Mesenchymal stem cell (in vitro differentiated cells and primary cell): ENCODE results near the gene CYSRT1.

ENCODE experiments used
- DNase-seq: peaks from one replicate; pipeline ENCODE4 v3.0.0-alpha.2; 2013
- H2AFZ ChIP-seq: one replicate; pipeline ENCODE4 v1.6.1; 2013; ENCODE audit warnings: low read depth, mild to moderate bottlenecking, control low read depth, inconsistent platforms, low read length, moderate library complexity
- H2AK5ac ChIP-seq: 2 replicates; pipeline ENCODE4 v1.6.1; 2013; ENCODE audit warnings: low read length, moderate library complexity, mild to moderate bottlenecking, inconsistent platforms; ENCODE audit not compliant: severe bottlenecking
- H2BK120ac ChIP-seq: one replicate; pipeline ENCODE4 v1.6.1; 2013; ENCODE audit warnings: low read depth, mild to moderate bottlenecking, inconsistent platforms, low read length, moderate library complexity
- H2BK12ac ChIP-seq, 2 experiments: one replicate each; pipeline ENCODE4 v1.6.1; 2013; ENCODE audit warnings: inconsistent platforms in 2 of 2, low read length in 2 of 2, mild to moderate bottlenecking in 2 of 2, moderate library complexity in 2 of 2, control low read depth in 1 of 2
- H2BK15ac ChIP-seq: one replicate; pipeline ENCODE4 v1.6.1; 2013; ENCODE audit warnings: mild to moderate bottlenecking, low read depth, inconsistent platforms; ENCODE audit not compliant: poor library complexity, severe bottlenecking
- H2BK5ac ChIP-seq: 2 replicates; pipeline ENCODE4 v1.6.1; 2013; ENCODE audit warnings: low read depth, mild to moderate bottlenecking, low read length, control low read depth, inconsistent platforms; ENCODE audit not compliant: poor library complexity, severe bottlenecking
- H3K14ac ChIP-seq, 2 experiments: one replicate each; pipeline ENCODE4 v1.6.1; 2013; ENCODE audit warnings: inconsistent platforms in 2 of 2, low read length in 2 of 2, control low read depth in 1 of 2, mild to moderate bottlenecking in 1 of 2, moderate library complexity in 1 of 2
- H3K18ac ChIP-seq, 2 experiments: one replicate each; pipeline ENCODE4 v1.6.1; 2013; ENCODE audit warnings: inconsistent platforms in 2 of 2, low read length in 2 of 2, control low read depth in 1 of 2, low read depth in 1 of 2, mild to moderate bottlenecking in 1 of 2
- H3K23ac ChIP-seq, 2 experiments: one replicate each; pipeline ENCODE4 v1.6.1; 2013; ENCODE audit warnings: inconsistent platforms in 2 of 2, low read length in 2 of 2, mild to moderate bottlenecking in 2 of 2, moderate library complexity in 2 of 2, control low read depth in 1 of 2
- H3K27ac ChIP-seq: 2 replicates; pipeline ENCODE4 v1.5.1; 2013; ENCODE audit warnings: mild to moderate bottlenecking, moderate library complexity, low read length, control low read depth, inconsistent platforms; ENCODE audit not compliant: poor library complexity, severe bottlenecking
- H3K27me3 ChIP-seq, 2 experiments: 2 replicates each; pipeline versions ENCODE4 v1.6.1 to v1.7.0; 2013; ENCODE audit warnings: low read length in 2 of 2, mild to moderate bottlenecking in 2 of 2, moderate library complexity in 2 of 2, control low read depth in 1 of 2, inconsistent platforms in 1 of 2; ENCODE audit not compliant: control insufficient read depth in 1 of 2, insufficient read depth in 1 of 2
- H3K36me3 ChIP-seq, 2 experiments: 2 replicates each; pipeline versions ENCODE4 v1.6.1 to v1.7.0; 2013; ENCODE audit warnings: low read length in 2 of 2, control low read depth in 1 of 2, inconsistent platforms in 1 of 2, low read depth in 1 of 2, mild to moderate bottlenecking in 1 of 2; ENCODE audit not compliant: insufficient read depth in 2 of 2, control insufficient read depth in 1 of 2
- H3K4ac ChIP-seq, 2 experiments: one replicate each; pipeline ENCODE4 v1.6.1; 2013; ENCODE audit warnings: inconsistent platforms in 2 of 2, low read length in 2 of 2, mild to moderate bottlenecking in 2 of 2, moderate library complexity in 2 of 2, control low read depth in 1 of 2, low read depth in 1 of 2
- H3K4me1 ChIP-seq: 2 replicates; pipeline ENCODE4 v1.6.1; 2013; ENCODE audit warnings: low read depth, low read length, control low read depth; ENCODE audit not compliant: control insufficient read depth, insufficient read depth
- H3K4me2 ChIP-seq: 2 replicates; pipeline ENCODE4 v1.6.1; 2013; ENCODE audit warnings: low read length, mild to moderate bottlenecking, inconsistent platforms; ENCODE audit not compliant: poor library complexity, severe bottlenecking
- H3K4me3 ChIP-seq, 2 experiments: 2 replicates each; pipeline versions ENCODE4 v1.5.1 to v1.7.0; 2013; ENCODE audit warnings: low read length in 2 of 2, mild to moderate bottlenecking in 2 of 2, control low read depth in 1 of 2, low read depth in 1 of 2; ENCODE audit not compliant: insufficient read depth in 1 of 2
- H3K79me1 ChIP-seq: replicated peaks from 2 replicates; pipeline ENCODE4 v1.6.1; 2013; ENCODE audit warnings: mild to moderate bottlenecking, control low read depth, low read length, inconsistent platforms; ENCODE audit not compliant: poor library complexity, severe bottlenecking
- H3K9ac ChIP-seq: 2 replicates; pipeline ENCODE4 v1.7.0; 2013; ENCODE audit warnings: mild to moderate bottlenecking, low read length, moderate library complexity
- H3K9me3 ChIP-seq: 2 replicates; pipeline ENCODE4 v1.7.0; 2013; ENCODE audit warnings: mild to moderate bottlenecking, low read length; ENCODE audit not compliant: control insufficient read depth
- H4K8ac ChIP-seq: one replicate; pipeline ENCODE4 v1.6.1; 2013; ENCODE audit warnings: inconsistent platforms, mild to moderate bottlenecking, low read length, moderate library complexity
- H4K91ac ChIP-seq: one replicate; pipeline ENCODE4 v1.6.1; 2013; ENCODE audit warnings: mild to moderate bottlenecking, low read length, inconsistent platforms
- WGBS: methylation state at CpG from one replicate; pipeline ENCODE4 v1.1.7; 2013; ENCODE audit warnings: mixed read lengths; 5-methylcytosine and 5-hydroxymethylcytosine counted together

The CYSRT1 gene

DNA sequence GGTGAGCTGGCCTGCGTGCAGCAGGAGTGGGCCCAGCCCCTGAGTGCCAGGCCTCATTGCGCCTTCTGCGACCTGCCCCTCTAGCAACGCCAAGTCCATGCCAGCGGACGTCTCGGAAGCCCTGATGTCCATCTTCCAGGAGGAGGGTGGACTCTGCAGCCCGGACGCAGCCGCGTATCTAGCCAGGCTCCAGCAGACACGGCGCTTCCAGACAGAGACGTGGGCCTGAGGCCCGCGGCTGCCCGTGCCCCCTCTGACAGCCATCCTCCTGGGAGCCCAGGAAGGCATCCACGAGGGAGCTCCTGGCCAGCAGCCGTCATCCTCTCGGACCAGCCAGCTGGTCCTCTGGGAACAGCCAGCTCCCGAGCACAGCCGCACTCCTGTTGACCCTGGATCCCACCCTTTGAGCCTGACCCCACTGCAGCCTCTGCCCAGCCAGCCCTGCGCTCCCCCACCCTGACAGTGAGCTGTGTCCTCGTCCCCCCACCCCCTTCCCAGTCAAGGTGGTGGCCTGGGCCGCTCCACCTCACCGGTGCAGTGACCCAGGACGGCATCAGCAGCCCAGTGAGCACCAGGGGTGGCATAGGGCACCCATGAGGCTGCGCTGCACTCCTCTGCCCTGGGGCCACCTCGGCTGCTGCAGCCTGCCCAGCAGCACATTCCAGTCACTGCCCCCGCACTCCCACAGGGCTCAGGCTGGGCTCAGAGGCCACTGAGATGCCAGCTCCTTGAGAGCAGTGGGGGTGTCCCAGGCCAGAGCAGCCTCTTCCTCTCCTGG, 8.6 kb upstream of the CYSRT1 start:
- H2AFZ ChIP-seq: no peak overlapping the region
- H3K4me3 ChIP-seq: no peak overlapping the region
- WGBS: 98% methylated on average over 30 of the region's 30 CpGs
- no peak overlapping the region for H3K14ac ChIP-seq
- no peak overlapping the region for H3K18ac ChIP-seq
- DNase-seq: no peak
- no peak overlapping the region for H2BK5ac ChIP-seq
- no peak overlapping the region for H3K23ac ChIP-seq
- no peaks in the 10 kb centered on the region for H3K27me3 ChIP-seq
- no peak overlapping the region for H4K8ac ChIP-seq
- no peak overlapping the region for H2BK120ac ChIP-seq
- H3K27ac ChIP-seq: no peak overlapping the region
- no peak overlapping the region for H2AK5ac ChIP-seq
- no peak overlapping the region for H4K91ac ChIP-seq
- no peak overlapping the region for H3K4me2 ChIP-seq
- H3K9ac ChIP-seq: no peak overlapping the region
- H3K36me3 ChIP-seq: peaks cover 5 to 62% of the 10 kb centered on the region in 2 experiments
- H3K9me3 ChIP-seq: no peaks in the 10 kb centered on the region
- H3K4ac ChIP-seq: no peak overlapping the region
- peaks cover 3% of the 10 kb centered on the region for H3K79me1 ChIP-seq
- H2BK15ac ChIP-seq: no peak overlapping the region
- no peak overlapping the region for H2BK12ac ChIP-seq
- peaks cover 45% of the 10 kb centered on the region for H3K4me1 ChIP-seq

GRCh38 chr9:137217276-137218211, 7.4 kb upstream of the CYSRT1 start:
- peaks cover 3% of the 10 kb centered on the region for H3K79me1 ChIP-seq

DNA sequence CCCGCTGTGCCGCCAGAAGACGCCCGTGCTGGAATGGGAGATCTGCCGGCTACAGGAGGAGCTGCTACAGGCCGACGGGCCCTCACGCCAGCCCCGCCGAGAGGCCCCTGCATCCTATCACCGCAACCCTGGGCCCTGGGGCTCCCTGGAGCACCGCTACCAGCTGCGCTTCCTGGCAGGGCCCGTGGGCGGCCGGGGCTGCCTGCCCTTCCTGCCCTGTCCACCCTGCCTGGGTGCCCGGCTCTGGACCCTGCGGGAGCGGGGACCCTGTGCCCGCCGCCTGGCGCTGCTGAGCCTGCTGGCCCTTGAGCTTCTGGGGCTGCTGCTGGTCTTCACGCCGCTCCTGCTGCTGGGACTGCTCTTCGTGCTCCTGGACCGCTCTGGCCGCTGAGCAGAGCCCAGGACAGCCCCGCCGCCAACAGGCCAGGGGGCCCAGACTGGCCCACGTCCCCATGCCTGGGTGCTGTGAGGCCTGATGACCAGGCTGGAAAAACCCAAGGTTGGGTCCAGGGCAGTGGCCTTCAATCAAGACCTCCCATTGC, 6.7 kb upstream of the CYSRT1 start:
- no peak for DNase-seq
- Histone ChIP-seq H3K4me2 (no peak overlapping the region), H4K8ac (peak overlapping the region; percentile 59), H3K36me3 (peaks cover 5 to 43% of the 10 kb centered on the region in 2 experiments), H2BK12ac (peak overlapping the region in 1 of 2 experiments; percentile 73), H2AK5ac (no peak overlapping the region), H2BK5ac (no peak overlapping the region), H2BK120ac (no peak overlapping the region), H2BK15ac (peak overlapping the region; percentile 97), H3K4me1 (peaks cover 59% of the 10 kb centered on the region), H3K23ac (peak overlapping the region in 1 of 2 experiments; percentile 40), H3K9ac (no peak overlapping the region), H4K91ac (peak overlapping the region; percentile 64), H3K18ac (peak overlapping the region; percentile 14 to 19), H3K14ac (no peak overlapping the region), H3K27me3 (no peaks in the 10 kb centered on the region), H3K9me3 (no peaks in the 10 kb centered on the region), H3K4me3 (peak overlapping the region; percentile 5 to 69), H3K27ac (peak overlapping the region; percentile 59), H3K79me1 (no peaks in the 10 kb centered on the region), H2AFZ (no peak overlapping the region), H3K4ac (peak overlapping the region in 1 of 2 experiments; percentile 58)
- 97% methylated on average over 27 of the region's 30 CpGs for WGBS

More at GRCh38 chr9:137217276-137218211, 7.4 kb upstream of the CYSRT1 start:
- peak overlapping the region; percentile 60 for H3K9ac ChIP-seq
- peak overlapping the region in 1 of 2 experiments; percentile 23 for H3K23ac ChIP-seq
- H2BK5ac ChIP-seq: no peak overlapping the region
- H3K18ac ChIP-seq: peak overlapping the region; percentile 34 to 61
- H2BK120ac ChIP-seq: no peak overlapping the region
- 43% methylated on average over 36 of the region's 36 CpGs for WGBS
- H3K14ac ChIP-seq: peak overlapping the region in 1 of 2 experiments; percentile 35
- no peak overlapping the region for H2AFZ ChIP-seq
- H3K36me3 ChIP-seq: peaks cover 5 to 50% of the 10 kb centered on the region in 2 experiments
- H3K9me3 ChIP-seq: no peaks in the 10 kb centered on the region
- no peaks in the 10 kb centered on the region for H3K27me3 ChIP-seq
- peaks cover 53% of the 10 kb centered on the region for H3K4me1 ChIP-seq
- no peak overlapping the region for H3K4me2 ChIP-seq
- H3K27ac ChIP-seq: no peak overlapping the region
- H4K91ac ChIP-seq: peak overlapping the region; percentile 64
- peak overlapping the region; percentile 97 for H2BK15ac ChIP-seq
- peak overlapping the region; percentile 32 to 42 for H3K4ac ChIP-seq
- H2BK12ac ChIP-seq: peak overlapping the region in 1 of 2 experiments; percentile 73
- no peak overlapping the region for H2AK5ac ChIP-seq
- peak overlapping the region; percentile 52 for H4K8ac ChIP-seq
- H3K4me3 ChIP-seq: peak overlapping the region in 1 of 2 experiments; percentile 69
- peak; percentile 63 for DNase-seq
